GM19043 (cell line): Measurements from ENCODE around the gene HINT1.
"Not testable (repeated sequence)": the region's sequence is repeated elsewhere in the genome, so short reads cannot be mapped to it uniquely, and the experiment has no call there.

Experiments
- ATAC-seq: cut with Tn5 transposase; IDR thresholded peaks from one replicate; pipeline ENCODE4 v1.9.1; 2021; ENCODE audit warnings: low read depth; ENCODE audit not compliant: unreplicated experiment

Gene HINT1

DNA sequence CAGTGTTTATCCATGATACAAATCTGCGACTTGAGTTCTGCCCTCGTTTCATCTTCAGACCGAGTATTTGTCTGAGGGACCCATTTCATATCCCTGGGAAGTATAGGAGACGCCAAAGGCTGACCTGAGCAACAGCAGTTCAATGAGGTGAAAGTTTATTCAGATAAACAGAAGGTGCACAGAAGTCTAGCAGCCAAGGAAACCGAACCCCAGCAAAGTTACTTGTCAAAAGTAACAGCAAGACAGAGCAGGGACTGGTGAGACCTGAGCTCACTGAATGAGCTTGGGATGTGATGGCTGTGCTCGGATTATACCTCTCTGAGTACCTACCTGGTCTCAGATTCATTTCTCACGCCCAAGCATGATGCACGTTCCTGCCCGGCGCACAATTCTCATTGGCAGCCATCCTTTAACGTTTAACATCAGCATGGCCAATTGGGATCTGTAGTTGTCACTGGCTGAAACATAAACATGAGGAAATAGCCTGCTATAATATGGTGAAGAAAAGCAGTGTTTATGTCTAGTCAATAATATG is 6.3 kb upstream of the HINT1 start:
- ATAC-seq, result no peak

DNA sequence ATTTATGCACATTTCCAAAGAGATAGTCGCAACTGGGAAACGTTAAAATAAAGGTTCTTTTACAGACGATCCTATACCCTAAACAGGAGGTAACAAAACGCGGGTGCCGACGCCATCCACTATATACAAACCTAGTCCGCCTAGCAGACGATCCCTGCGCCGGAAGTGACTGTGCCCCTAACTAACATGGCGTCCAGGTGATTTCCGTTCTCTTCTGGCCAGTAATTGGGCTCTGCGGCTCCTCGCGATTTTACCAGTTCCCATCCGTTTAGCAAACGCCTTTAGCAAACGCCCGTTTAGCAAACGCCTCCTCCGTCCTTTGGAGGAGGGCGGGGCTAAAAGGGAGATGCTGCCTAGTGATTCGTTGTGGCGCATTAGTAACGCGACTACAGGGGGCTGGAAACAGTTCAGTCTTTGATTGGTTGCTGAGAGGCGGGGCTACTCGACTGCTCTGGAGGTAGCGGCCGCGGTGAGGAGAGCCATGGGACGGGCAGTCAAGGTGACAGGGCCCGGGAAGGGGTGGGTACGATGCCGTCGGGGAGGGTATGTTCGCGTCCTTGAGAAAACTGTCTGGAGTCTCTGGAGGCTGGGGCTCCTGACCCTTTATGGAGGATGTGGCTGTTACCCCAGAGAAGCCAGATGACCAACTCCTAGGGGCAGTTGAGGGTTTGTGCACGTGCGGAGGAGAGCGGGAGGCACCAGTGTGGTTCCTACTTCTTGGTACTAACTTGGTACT is 5.7 kb upstream of the HINT1 start, which contains the start of gene LYRM7:
TSS of gene LYRM7 (plus strand) at position 405 of the 736 bp plus-strand sequence. CDS start at position 482, 77 bp downstream.
- ATAC-seq, result peak; percentile 97

DNA sequence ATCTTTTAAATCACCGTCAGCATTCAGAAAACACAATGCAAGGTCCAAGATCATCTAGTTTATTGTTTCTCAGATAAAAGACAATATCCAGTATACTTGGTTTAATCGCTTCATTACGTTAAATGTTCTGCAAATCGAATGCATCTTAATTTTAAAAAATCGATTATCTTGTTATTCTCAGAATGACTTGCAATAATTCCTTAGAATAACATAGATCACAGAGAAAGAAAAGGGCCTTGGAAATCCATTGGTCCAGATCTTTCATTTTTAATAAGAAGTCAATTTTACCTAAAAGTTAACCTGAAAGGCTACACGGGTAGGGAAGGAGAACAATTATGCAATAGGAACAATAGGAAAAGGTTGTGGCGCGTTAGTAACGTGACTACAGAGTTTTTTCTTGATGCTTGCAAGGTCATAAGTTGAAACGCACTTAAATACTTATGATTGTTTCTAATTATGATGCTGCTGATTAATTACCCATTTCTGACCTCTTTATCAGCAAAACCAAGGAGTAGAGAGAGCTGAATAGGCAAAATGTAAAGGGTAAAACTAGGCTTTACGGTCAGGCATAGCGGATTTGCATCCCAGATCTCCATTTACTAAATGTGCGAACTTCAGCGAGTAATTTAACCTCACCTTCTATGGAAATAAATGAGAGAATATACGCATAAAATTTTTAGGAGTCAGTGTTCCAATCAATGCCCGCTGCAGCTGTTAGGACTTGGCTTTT is 4.9 kb upstream of the HINT1 start:
- no peak for ATAC-seq

DNA sequence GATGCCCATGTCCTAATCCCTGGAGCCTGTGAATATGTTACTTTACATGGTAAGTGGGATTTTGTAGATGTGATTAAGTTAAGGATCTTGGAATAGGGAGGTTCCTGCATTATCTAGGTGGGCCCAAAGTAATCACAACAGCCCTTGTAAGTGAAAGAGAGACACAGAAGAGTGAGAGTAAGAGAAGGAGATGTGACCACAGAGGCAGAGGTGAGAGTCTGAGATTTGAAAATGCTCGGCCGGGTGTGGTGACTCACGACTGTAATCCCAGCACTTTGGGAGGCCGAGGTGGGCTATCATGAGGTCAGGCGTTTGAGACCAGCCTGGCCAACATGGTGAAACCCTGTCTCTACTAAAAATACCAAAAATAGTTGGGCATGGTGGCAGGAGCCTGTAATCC is 2.6 kb upstream of the HINT1 start:
- ATAC-seq, result no peak

- peak; percentile 58 for ATAC-seq
These were observed 601 bp downstream of the HINT1 start for GRCh38 chr5:131164191-131165118.

- no peak for ATAC-seq
These were observed 1.6 kb downstream of the HINT1 start for GRCh38 chr5:131163276-131164119.

DNA sequence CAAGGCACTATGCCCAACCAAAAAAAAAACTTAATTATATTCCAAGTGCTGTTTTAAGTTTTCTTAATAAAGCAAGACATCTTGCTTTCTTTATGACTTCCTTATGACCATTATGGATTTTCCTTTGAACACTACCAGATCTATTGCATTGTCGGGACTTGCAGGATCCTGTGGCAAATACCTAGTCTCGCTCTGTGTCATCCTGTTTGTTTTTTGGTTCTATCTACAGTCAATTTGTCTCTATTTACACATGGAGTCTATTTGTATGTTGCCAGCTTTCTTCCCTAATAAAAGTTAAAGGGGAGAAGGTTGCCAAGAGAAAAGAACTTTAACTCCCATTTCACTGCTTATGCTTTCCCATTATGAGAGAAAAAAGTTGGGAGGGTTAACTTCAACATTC is 4.9 kb downstream of the HINT1 start:
- no peak for ATAC-seq

GRCh38 chr5:131156957-131157356 is 8.1 kb downstream of the HINT1 start:
- no peak for ATAC-seq

DNA sequence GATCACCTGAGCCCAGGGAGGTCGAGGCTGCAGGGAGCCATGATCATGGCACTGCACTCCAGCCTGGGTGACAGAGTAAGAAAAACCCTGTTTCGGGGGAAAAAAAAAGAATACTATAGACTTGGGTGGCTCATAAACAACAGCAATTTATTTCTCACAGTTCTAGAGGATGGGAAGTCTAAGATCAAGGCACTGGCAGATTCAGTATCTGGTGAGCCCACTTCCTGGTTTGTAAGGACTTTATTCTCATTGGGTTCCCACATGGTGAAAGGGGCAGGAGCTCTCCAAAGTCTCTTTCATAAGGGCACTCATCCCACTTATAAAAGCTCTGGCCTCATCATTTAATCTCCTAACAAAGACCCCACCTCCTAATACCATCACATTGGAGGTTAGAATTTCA is 8.7 kb downstream of the HINT1 start:
- no peak for ATAC-seq

GRCh38 chr5:131151216-131151615 is 13.8 kb downstream of the HINT1 start:
- ATAC-seq, result no peak

- no peak for ATAC-seq
These were observed 14.6 kb downstream of the HINT1 start for GRCh38 chr5:131150408-131150807.

GRCh38 chr5:131148835-131149234 is 16.2 kb downstream of the HINT1 start:
- no peak for ATAC-seq

DNA sequence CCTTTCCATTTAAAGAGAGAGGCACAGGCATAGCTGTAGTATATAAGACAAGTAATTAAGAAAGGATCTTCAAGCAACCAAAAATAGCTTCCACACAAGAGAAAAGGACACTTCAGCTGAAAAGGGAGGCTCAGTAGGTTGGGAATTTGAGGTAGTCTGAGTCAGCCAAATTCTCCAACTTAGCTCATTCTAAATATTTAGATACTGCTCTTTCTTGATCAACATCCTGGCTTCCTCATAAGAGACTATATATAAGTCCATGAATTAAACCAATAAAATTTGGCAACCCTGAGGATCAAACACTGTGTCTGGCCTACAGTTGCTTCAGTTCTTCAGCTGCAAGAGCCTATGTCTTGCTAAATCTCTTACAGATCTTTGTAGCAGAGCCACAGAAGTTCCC is 17.8 kb downstream of the HINT1 start:
- no peak for ATAC-seq

DNA sequence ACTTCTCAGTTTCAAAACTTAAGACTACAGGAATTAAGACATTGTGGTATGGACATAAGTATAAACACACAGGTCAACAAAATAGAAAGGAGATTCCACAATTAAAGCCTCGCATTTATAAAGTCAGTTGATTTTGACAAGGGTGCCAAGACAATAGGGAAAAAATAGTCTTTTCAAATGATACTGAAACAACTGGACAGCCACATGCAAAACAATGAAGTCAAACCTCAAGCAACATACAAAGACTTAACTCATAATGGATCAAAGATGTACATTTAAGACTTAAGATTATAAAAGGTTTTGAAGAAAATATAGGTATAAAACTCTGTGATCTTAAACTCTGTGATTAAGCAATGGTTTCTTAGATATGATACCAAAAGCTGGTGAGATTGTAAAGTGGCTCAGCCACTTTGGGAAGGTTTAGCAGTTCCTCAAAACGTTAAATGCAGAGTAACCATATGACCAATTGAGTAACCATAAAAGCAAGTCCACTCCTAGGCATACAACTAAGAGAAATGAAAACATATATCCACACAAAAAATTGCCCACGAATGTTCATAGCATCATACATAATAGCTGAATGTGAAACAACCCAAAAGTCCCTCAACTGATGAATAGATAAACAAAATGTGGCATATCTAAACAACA is 22.0 kb downstream of the HINT1 start:
- no peak for ATAC-seq

- ATAC-seq, result no peak
These were observed 25.7 kb downstream of the HINT1 start for GRCh38 chr5:131139321-131139720.

DNA sequence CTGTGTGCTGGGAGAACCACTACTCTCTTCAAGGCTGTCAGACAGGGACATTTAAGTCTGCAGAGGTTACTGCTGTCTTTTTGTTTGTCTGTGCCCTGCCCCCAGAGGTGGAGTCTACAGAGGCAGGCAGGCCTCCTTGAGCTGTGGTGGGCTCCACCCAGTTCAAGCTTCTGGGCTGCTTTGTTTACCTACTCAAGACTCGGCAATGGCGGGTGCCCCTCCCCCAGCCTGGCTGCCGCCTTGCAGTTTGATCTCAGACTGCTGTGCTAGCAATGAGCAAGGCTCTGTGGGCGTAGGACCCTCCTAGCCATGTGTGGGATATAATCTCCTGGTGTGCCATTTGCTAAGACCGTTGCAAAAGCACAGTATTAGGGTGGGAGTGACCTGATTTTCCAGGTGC is 26.6 kb downstream of the HINT1 start:
- not testable (repeated sequence) for ATAC-seq

- not testable (repeated sequence) for ATAC-seq
These were observed 32.0 kb downstream of the HINT1 start for GRCh38 chr5:131133091-131133490.

GRCh38 chr5:131129306-131129705 is 35.8 kb downstream of the HINT1 start:
- no peak for ATAC-seq

DNA sequence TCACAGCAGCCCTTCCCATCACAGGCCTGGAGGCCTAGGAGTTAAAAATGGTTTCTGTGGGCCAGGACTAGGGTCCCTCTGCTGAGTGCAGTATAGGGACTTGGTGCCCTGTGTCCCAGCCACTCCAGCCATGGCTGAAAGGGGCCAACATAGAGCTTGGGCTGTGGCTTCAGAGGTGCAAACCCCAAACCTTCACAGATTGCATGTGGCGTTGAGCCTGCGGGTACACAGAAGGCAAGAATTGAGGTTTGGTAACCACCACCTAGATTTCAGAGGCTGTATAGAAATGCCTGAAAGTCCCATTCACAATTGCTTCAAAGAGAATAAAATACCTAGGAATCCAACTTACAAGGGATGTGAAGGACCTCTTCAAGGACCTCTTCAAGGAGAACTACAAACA is 37.8 kb downstream of the HINT1 start:
- ATAC-seq, result not testable (repeated sequence)
